Fibroblast of villous mesenchyme (primary cell): Measurements from ENCODE around the gene SPINT2. TPM values are rescaled to one million over a fixed set of nuclear protein-coding genes. Genes with fewer than 3 reads are reported as not detected.

Source experiments
- DNase-seq: peaks from one replicate; pipeline ENCODE4 v3.0.0-alpha.2; 2010; ENCODE audit warnings: low read depth
- H3K4me3 ChIP-seq: 2 replicates; pipeline ENCODE4 v1.5.1; 2011; ENCODE audit warnings: low read depth, mild to moderate bottlenecking, low read length
- total RNA-seq: library from RNA; depleted of rRNA; stranded (reverse); fragments of >200 nt; gene quantifications from 2 replicates; pipeline ENCODE4 v1.2.3, GENCODE V29; 2012
- TF ChIP-seq, protein P1 (sequence below): IDR thresholded peaks from 2 replicates; pipeline ENCODE4 v1.5.1; 2012; ENCODE audit warnings: low read depth, mild to moderate bottlenecking, low read length; ENCODE audit not compliant: insufficient read depth

Gene SPINT2
- total RNA-seq, 1 donor = 3.5 TPM

DNA sequence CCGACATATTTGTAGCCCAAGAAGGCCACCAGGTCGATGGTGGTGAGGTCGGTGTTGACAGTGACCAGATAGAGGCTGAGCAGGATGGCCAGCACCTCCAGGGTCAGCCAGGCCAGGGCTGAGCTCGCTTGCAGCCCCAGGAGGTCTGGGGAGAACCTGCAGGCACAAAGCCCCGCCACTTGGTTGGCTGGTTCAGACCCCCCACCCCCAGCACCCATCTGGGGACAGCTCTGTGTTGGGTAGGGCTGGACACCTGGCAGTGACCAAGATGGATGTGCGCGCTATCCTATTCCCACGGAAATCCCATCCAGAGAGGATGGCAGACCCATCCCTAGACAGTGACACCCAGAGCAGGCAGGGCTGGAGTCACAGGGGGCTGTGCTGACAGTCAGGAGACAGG lies 43.2 kb downstream of the SPINT2 start:
- no peak overlapping the region for H3K4me3 ChIP-seq
- TF ChIP-seq, protein P1, sequence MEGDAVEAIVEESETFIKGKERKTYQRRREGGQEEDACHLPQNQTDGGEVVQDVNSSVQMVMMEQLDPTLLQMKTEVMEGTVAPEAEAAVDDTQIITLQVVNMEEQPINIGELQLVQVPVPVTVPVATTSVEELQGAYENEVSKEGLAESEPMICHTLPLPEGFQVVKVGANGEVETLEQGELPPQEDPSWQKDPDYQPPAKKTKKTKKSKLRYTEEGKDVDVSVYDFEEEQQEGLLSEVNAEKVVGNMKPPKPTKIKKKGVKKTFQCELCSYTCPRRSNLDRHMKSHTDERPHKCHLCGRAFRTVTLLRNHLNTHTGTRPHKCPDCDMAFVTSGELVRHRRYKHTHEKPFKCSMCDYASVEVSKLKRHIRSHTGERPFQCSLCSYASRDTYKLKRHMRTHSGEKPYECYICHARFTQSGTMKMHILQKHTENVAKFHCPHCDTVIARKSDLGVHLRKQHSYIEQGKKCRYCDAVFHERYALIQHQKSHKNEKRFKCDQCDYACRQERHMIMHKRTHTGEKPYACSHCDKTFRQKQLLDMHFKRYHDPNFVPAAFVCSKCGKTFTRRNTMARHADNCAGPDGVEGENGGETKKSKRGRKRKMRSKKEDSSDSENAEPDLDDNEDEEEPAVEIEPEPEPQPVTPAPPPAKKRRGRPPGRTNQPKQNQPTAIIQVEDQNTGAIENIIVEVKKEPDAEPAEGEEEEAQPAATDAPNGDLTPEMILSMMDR = no peak
- no peak for DNase-seq

DNA sequence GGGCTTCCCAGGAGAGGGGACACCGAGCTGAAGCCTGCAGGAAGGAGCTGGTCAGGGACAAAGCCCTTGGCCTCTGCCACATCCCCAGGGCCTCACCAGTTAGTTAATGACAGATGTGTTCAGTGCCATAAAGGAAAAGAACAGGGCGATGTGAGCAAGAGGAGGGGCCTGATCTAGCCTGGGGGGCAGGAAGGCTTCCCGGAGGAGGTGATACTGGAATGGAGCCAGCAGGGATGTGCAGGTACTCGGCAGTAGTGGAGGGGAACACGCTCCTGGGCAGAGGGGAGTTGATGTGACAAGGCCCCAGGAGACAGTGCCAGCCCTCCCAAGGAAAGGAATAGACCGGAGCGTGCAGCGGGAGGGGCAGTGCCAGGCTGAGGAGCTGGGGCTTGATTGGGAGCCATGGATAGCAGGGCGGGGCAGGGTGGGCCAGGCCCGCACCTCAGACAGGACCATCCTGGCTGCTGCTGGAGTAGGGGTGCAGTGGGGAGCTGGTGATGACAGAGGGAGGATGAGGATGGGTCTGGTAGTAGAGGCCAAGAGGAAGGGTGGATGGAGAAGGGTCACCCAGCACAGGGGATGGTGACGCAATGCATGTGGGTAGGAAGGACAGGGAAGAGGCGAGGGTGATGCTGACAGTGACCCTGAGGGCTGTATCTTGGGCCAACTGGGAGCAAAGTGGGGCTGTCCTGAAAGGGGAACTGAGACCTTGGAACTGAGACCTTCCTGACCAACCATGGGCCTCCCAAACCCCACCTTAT lies 43.8 kb downstream of the SPINT2 start:
- DNase-seq = no peak
- no peak overlapping the region for H3K4me3 ChIP-seq
- TF ChIP-seq, protein P1 = no peak

DNA sequence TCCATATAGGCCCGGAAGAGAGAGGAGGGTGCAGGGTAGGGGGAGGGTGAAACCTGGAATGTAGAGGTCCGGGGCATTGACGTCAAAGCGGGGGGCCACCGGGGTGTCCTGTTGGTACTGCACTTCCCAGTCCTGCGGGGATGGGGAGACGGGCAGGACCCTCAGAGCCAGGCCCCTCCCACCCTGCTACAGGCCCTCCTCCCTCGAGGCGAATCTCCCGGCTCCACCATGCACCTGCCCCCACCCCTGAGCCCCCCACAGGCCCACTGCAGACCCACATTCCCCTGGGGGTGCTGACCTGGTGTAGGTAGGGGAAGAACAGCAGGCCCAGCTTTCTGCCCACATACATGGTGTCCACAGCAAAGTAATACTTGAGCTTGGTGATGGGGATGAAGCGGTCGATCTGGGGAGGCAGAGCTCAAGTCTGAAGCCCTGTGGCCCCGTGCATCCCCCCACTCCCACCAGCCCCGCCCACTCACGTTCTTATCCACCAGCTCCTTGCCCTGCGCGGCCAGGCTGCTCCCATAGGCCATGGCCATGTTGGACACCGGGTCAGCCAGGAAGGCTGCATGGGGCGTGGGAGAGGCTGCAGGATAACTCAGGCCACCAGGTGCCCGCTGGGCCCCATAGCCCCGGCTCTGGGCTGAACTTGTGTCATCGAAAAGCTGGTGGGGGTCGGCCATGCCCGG lies 44.7 kb downstream of the SPINT2 start:
- no peak for DNase-seq
- TF ChIP-seq, protein P1 = no peak
- H3K4me3 ChIP-seq = no peak overlapping the region

DNA sequence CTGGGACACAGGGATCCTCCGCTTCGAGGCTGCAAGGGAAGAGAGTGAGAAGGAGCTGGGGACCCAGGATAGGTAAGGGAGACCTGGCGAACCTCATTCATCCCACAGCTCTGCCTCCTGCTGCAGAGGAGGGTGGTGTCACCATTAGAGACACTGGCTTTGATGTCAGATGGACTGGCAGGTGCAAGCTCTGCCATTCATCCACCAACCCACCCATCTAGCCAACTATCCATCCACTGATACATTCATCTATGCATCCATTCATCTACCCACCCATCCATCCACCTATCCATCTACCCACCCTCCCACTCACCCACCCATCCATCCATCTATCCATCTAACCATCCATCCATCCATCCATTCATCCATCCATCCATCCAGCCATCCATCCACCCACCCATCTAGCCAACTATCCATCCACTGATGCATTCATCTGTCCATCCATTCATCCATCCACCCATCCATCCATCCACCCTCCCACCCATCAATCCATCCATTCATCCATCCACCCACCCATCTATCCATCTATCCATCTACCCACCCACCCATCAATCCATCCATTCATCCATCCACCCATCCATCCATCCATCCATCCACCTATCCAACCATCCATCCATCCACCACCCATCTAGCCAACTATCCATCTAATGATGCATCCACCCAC lies 45.4 kb downstream of the SPINT2 start:
- TF ChIP-seq, protein P1 = no peak
- no peak for DNase-seq
- H3K4me3 ChIP-seq = no peak overlapping the region

GRCh38 chr19:38310279-38310670 lies 45.9 kb downstream of the SPINT2 start:
- no peak overlapping the region for H3K4me3 ChIP-seq
- no peak for DNase-seq
- TF ChIP-seq, protein P1 = no peak

- no peak overlapping the region for H3K4me3 ChIP-seq
- DNase-seq = no peak
- TF ChIP-seq, protein P1 = no peak
These were observed 46.6 kb downstream of the SPINT2 start for GRCh38 chr19:38310986-38311385.
